GM12875 (cell line): ENCODE measurements around the gene CA9.
A peak's percentile ranks its signal among the peaks of the same experiment; 100 is the strongest.

Experiments used
- H3K4me3 ChIP-seq: one replicate; pipeline ENCODE4 v1.5.1; 2011; ENCODE audit warnings: low read depth, low read length, control low read depth
- CTCF ChIP-seq: IDR thresholded peaks from 2 replicates; pipeline ENCODE4 v1.5.1; 2011; ENCODE audit warnings: low read depth, mild to moderate bottlenecking, control low read depth, inconsistent platforms, low read length, moderate library complexity, borderline replicate concordance; ENCODE audit not compliant: insufficient read depth

Gene CA9

DNA sequence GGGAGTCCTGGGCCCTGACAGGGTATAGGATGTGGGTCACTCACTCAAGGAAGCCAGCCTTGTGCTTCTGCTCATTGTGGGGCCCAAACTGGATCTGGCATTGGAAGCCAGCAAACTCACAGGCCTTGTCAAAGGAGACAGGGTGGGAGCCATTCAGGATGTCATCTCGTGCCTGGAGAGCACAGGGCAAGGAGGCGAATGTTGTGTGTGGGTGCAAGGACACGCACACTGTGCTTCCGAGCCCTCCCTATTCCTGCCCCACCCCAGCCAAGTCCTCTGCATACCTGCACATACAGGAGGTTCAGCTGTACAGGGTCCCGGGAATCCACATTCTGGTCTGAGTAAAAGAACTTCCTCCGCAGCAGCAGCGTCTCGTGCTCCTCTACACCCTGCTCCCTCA lies 50.2 kb downstream of the CA9 start:
- no peak overlapping the region for H3K4me3 ChIP-seq
- no peak for TF ChIP-seq CTCF

DNA sequence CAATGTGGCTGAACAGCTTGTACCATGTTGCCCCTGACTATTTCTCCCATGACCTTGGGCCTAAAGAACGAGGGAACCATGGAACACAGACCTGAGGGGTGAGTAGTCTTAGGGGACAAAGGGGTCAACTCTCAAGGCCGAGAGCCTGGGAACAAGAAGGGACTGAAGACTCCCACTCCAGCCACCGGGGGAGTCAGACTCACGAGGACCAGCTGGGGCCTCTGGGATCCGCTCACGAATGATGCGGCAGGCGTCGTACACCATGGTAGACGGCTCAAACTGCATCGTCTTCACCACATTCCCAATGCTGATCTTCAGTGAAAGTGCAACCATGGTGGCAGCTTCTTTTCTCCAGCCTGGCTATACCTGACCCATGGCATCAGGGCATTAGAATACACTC lies 51.6 kb downstream of the CA9 start:
- no peak overlapping the region for H3K4me3 ChIP-seq
- 0 out of 2 replicates have a peak, but pooled peaks have one; percentile 3 for TF ChIP-seq CTCF

- peak; percentile 35; the same call in 1 of the 2 replicates for TF ChIP-seq CTCF
- no peak overlapping the region for H3K4me3 ChIP-seq
Observed at GRCh38 chr9:35726931-35727330, 53.2 kb downstream of the CA9 start.

DNA sequence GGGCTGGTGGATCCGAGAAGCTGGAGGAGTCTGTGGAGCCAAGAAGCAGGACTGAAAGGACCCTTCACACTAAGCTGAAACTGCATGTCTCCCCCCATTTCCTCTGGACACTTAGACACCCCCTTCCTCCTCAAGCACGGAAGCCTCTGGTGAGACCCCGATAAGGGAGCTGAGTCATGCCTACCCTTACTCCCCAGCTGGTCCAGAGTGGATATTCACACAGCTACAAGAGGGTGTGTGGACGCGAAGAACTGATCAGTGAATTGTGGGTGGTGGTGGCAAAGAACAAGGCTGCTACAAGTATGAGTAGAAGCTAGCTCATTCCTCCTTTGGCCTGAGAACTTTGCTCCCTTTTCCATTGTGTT lies 53.9 kb downstream of the CA9 start:
- peak overlapping the region; percentile 35 for H3K4me3 ChIP-seq

GRCh38 chr9:35728041-35728971 lies 54.6 kb downstream of the CA9 start:
- peak overlapping the region; percentile 35 for H3K4me3 ChIP-seq
- no peak for TF ChIP-seq CTCF

More for the DNA sequence above, 53.9 kb downstream of the CA9 start:
- TF ChIP-seq CTCF, result no peak

- peak overlapping the region; percentile 94 for H3K4me3 ChIP-seq
- no peak for TF ChIP-seq CTCF
Observed at GRCh38 chr9:35729101-35729500, 55.4 kb downstream of the CA9 start.
